Measurements from ENCODE around the gene SLAIN1.

DNA sequence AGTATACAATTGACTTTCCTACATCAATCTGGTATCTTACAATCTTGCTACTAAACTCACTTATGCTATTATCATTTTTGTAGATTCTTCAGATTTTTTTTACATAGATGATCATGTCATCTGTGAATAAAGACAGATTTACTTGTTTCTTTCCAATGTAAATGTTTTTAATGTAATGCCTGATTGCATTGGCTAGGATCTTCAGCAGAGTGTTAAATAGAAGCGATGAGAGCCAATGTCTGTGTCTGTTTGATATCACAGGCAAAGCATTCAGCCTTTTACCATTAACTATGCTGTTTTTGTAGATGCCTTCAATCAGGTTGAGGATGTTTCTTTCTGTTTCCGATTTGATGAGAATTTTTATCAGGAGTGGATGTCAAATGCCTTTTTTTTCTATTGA, 19.2 kb downstream of the SLAIN1 start:
- TF ChIP-seq NR2F2 (IDR thresholded peaks at IDR 0.05; ENCODE audit: borderline replicate concordance, low read depth), result no peak
- TF ChIP-seq NCOA2 (CRISPR knock-in tag; IDR thresholded peaks at IDR 0.05), result no peak
- TF ChIP-seq, protein P1, sequence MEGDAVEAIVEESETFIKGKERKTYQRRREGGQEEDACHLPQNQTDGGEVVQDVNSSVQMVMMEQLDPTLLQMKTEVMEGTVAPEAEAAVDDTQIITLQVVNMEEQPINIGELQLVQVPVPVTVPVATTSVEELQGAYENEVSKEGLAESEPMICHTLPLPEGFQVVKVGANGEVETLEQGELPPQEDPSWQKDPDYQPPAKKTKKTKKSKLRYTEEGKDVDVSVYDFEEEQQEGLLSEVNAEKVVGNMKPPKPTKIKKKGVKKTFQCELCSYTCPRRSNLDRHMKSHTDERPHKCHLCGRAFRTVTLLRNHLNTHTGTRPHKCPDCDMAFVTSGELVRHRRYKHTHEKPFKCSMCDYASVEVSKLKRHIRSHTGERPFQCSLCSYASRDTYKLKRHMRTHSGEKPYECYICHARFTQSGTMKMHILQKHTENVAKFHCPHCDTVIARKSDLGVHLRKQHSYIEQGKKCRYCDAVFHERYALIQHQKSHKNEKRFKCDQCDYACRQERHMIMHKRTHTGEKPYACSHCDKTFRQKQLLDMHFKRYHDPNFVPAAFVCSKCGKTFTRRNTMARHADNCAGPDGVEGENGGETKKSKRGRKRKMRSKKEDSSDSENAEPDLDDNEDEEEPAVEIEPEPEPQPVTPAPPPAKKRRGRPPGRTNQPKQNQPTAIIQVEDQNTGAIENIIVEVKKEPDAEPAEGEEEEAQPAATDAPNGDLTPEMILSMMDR (CRISPR knock-in tag; IDR thresholded peaks at IDR 0.05), result no peak
- TF ChIP-seq ZZZ3 (CRISPR knock-in tag; IDR thresholded peaks at IDR 0.05; ENCODE audit: borderline replicate concordance), result no peak
- no peak for TF ChIP-seq SOX6 (IDR thresholded peaks at IDR 0.05)
- TF ChIP-seq SOX6 (CRISPR knock-in tag; IDR thresholded peaks at IDR 0.05), result no peak
- no peak for TF ChIP-seq JUNB (CRISPR knock-in tag; IDR thresholded peaks at IDR 0.05; ENCODE audit: borderline replicate concordance)
- no peak for TF ChIP-seq DNMT1 (CRISPR knock-in tag; IDR thresholded peaks at IDR 0.05)
- no peak for TF ChIP-seq RFX3 (CRISPR knock-in tag; IDR thresholded peaks at IDR 0.05)
- TF ChIP-seq BCL6 (CRISPR knock-in tag; IDR thresholded peaks at IDR 0.05), result no peak
- TF ChIP-seq, protein P2, sequence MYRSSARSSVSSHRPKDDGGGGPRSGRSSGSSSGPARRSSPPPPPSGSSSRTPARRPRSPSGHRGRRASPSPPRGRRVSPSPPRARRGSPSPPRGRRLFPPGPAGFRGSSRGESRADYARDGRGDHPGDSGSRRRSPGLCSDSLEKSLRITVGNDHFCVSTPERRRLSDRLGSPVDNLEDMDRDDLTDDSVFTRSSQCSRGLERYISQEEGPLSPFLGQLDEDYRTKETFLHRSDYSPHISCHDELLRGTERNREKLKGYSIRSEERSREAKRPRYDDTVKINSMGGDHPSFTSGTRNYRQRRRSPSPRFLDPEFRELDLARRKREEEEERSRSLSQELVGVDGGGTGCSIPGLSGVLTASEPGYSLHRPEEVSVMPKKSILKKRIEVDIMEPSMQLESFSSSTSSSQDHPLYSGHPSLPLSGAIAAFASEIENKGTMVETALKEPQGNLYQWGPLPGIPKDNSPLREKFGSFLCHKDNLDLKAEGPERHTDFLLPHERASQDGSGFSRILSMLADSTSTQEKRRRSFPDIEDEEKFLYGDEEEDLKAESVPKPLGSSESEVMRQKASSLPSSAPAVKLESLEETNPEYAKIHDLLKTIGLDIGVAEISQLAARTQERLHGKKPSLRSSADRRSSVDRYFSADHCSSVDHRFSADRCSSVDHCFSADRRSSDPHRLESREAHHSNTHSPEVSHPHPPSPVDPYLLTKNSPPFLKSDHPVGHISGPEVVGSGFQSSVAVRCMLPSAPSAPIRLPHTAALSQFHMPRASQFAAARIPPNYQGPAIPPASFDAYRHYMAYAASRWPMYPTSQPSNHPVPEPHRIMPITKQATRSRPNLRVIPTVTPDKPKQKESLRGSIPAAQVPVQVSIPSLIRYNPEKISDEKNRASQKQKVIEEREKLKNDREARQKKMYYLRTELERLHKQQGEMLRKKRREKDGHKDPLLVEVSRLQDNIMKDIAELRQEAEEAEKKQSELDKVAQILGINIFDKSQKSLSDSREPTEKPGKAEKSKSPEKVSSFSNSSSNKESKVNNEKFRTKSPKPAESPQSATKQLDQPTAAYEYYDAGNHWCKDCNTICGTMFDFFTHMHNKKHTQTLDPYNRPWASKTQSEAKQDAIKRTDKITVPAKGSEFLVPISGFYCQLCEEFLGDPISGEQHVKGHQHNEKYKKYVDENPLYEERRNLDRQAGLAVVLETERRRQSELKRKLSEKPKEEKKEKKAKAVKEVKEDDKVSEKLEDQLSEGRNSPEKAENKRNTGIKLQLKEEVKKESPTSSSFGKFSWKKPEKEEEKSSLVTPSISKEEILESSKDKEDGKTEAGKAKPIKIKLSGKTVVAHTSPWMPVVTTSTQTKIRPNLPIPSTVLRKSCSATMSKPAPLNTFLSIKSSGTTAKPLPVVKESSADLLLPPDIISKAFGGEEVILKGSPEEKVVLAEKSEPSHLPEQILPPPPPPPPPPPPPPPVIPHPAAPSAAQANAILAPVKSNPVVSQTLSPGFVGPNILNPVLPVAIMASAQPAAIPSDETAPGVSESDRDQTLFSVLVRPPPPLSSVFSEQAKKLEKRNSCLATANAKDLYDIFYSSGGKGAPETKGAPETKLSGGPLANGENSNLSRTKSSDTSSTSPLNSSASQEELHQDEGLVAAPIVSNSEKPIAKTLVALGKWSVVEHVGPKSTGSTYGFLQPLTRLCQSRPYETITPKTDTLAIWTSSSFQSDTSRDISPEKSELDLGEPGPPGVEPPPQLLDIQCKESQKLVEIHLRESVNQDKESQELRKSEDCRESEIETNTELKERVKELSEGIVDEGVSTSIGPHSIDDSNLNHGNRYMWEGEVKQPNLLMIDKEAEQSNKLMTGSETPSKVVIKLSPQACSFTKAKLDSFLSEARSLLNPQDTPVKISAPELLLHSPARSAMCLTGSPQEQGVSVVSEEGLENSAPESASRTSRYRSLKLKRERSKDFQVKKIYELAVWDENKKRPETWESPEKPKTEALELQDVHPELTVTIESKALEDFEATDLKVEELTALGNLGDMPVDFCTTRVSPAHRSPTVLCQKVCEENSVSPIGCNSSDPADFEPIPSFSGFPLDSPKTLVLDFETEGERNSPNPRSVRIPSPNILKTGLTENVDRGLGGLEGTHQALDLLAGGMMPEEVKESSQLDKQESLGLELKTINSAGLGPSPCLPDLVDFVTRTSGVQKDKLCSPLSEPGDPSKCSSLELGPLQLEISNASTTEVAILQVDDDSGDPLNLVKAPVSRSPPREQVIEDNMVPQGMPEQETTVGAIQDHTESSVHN (CRISPR knock-in tag; IDR thresholded peaks at IDR 0.05), result no peak
- TF ChIP-seq ZNF530 (CRISPR knock-in tag; IDR thresholded peaks at IDR 0.05; ENCODE audit: low read depth), result no peak
- TF ChIP-seq HDAC1 (CRISPR knock-in tag; IDR thresholded peaks at IDR 0.05), result no peak
- TF ChIP-seq, protein P3, sequence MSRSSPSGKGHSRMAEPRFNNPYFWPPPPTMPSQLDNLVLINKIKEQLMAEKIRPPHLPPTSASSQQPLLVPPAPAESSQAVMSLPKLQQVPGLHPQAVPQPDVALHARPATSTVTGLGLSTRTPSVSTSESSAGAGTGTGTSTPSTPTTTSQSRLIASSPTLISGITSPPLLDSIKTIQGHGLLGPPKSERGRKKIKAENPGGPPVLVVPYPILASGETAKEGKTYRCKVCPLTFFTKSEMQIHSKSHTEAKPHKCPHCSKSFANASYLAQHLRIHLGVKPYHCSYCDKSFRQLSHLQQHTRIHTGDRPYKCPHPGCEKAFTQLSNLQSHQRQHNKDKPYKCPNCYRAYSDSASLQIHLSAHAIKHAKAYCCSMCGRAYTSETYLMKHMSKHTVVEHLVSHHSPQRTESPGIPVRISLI (CRISPR knock-in tag; IDR thresholded peaks at IDR 0.05; ENCODE audit: borderline replicate concordance), result no peak

All from HepG2 (cell line).